Thyroid gland (tissue), 4 donors: ENCODE measurements around the gene KAZN.

ENCODE experiments used
- POLR2A ChIP-seq, 2 donors: fragments of 450-650 bp; IDR thresholded peaks; one replicate each; pipeline ENCODE4 v1.6.1; 2017; ENCODE audit warnings: antibody characterized with exemption in 2 of 2, mild to moderate bottlenecking in 2 of 2, moderate library complexity in 1 of 2
- TF ChIP-seq, protein P1 (sequence below), 6 experiments: fragments of 200-600 bp in 3 of 6; fragments of 450-650 bp in 3 of 6; sonication (generic) in 3 of 6; IDR thresholded peaks; one replicate each; pipeline ENCODE4 v1.5.1; 2016 to 2019; ENCODE audit warnings: antibody characterized with exemption in 6 of 6, mild to moderate bottlenecking in 2 of 6, inconsistent platforms in 1 of 6, moderate library complexity in 1 of 6

DNA sequence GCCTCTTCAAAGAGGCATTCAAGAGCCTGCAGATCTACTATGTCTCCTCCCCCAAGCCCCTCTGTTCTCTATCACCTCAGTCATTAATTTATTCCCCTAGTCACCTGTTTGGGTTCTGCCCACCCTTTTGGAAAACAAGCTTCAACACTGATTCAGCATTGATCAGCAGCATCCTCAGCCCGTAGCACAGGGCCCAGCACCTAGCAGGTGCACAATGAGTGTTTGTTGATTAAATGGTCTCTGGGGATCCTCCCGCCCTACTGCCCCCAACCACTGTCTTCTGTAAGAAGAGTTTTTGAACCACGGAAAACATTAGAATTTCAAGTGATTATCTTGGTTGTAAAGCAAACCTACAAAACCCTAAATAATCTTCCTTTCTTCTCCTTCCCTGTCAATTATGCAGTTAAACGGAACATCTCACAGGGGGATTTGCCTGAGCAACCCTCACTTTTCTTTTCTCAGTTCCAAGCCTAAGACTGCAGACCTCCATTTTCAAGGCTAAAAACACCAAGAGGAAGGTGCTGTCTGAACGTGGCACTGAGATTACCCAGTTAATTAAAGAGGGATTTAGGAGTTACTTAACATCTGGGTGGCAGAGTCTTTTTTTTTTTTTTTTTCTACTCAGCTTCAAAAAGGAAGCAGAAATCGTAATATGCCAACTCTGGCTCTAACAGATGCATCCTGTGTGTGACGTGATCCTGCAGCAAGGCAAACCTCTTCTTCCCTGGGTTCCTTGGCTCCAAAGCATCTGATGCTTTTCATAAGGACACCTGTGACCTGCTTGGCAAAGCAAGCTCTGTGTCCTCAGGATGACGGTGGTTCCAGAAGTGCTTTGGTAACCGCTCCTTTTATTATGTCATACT lies 163.0 kb downstream of the KAZN start:
- TF ChIP-seq, protein P1, sequence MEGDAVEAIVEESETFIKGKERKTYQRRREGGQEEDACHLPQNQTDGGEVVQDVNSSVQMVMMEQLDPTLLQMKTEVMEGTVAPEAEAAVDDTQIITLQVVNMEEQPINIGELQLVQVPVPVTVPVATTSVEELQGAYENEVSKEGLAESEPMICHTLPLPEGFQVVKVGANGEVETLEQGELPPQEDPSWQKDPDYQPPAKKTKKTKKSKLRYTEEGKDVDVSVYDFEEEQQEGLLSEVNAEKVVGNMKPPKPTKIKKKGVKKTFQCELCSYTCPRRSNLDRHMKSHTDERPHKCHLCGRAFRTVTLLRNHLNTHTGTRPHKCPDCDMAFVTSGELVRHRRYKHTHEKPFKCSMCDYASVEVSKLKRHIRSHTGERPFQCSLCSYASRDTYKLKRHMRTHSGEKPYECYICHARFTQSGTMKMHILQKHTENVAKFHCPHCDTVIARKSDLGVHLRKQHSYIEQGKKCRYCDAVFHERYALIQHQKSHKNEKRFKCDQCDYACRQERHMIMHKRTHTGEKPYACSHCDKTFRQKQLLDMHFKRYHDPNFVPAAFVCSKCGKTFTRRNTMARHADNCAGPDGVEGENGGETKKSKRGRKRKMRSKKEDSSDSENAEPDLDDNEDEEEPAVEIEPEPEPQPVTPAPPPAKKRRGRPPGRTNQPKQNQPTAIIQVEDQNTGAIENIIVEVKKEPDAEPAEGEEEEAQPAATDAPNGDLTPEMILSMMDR (IDR thresholded peaks at IDR 0.05), result no peak
- TF ChIP-seq POLR2A (IDR thresholded peaks at IDR 0.05), result no peak
